ENCODE results near the gene ASMT. TPM values are rescaled to one million over a fixed set of nuclear protein-coding genes. Genes with fewer than 3 reads are reported as not detected.
"Not testable (repeated sequence)": the region's sequence is repeated elsewhere in the genome, so short reads cannot be mapped to it uniquely, and the experiment has no call there.

The ASMT gene
- total RNA-seq, 1 experiment from 2014 or later: not detected

- no peak for DNase-seq (ENCODE audit: low read depth)
These were observed 17.4 kb upstream of the ASMT start for GRCh38 chrX:1597345-1598020.

GRCh38 chrX:1598021-1598875 is 16.6 kb upstream of the ASMT start:
- no peak for DNase-seq (ENCODE audit: low read depth)

- no peak for DNase-seq (ENCODE audit: low read depth)
These were observed 15.7 kb upstream of the ASMT start for GRCh38 chrX:1598876-1599790.

DNA sequence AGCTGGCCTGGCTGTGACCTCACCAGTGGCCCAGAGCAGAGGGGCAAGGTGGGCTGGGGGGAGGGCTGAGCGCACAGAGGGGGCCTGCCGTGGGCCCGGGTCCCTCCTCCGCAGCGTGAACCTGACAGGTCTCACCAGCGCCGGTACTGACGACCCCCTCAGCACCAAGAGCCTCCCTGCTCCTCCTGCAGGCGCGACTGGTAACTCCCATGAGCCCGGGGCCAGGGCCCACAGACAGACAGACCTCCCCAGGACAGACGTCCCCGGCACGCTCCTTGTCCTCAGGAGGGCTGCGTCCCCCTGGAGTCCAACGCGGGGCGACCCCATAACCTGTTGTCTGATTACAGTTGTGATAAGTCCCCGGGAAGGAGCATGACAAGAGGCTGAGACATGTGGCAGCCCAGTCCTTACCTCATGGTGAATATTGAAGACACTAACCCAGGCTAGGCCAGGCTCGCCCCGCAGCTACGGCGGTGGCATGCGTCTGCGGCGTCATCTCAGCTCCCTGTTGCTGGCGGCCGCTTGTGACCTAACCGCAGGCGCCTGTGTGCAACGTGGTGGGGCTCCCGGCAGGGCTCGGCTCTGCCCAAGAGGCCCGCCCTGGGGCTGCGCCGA is 15.0 kb upstream of the ASMT start:
- no peak for DNase-seq (ENCODE audit: low read depth)

- DNase-seq (ENCODE audit: low read depth): no peak
These were observed 14.3 kb upstream of the ASMT start for GRCh38 chrX:1600406-1601050.

DNA sequence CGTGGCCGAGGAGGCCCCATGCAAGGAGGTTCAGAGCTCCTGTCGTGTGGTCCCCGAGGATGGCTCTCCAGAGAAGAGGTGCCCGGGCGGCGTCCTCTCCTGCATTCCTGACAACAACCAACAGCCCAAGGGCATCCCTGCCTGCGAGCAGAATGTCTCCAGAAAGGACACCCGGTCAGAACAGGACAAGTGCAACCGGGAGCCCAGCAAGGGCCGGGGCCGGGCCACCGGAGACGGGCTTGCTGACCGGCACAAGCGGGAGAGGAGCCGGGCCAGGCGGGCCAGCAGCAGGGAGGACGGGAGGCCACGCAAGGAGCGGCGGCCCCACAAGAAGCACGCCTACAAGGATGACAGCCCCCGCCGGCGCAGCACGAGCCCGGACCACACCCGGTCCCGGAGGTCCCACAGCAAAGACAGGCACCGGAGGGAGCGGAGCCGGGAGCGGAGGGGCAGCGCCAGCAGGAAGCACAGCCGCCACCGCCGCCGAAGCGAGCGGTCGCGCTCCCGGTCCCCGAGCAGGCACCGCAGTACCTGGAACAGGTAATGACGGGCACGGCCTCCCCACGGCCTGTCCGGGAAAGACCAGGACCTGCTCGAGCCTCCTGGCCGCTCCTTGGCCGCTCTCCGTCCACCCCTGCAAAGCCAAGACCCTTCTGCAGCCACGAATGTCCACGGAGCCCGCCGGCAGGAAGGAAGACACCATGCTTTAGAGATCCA is 13.7 kb upstream of the ASMT start:
- DNase-seq (ENCODE audit: low read depth): no peak

DNA sequence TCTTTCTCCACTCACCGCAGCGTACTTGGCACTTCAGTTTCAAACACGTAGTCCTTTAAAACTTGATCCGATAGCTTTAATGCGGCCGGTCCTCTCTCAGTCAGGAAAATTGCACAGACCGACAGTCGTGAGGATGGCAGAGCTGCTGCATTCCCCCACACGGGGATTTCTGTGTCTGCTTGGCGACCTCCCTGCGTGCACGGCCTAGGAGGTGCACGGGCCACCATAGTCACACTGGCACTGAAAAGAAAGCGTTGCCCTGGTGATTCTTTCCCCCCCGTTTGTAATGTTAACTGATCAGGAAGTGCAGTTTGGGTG is 13.1 kb upstream of the ASMT start:
- no peak for DNase-seq (ENCODE audit: low read depth)

DNA sequence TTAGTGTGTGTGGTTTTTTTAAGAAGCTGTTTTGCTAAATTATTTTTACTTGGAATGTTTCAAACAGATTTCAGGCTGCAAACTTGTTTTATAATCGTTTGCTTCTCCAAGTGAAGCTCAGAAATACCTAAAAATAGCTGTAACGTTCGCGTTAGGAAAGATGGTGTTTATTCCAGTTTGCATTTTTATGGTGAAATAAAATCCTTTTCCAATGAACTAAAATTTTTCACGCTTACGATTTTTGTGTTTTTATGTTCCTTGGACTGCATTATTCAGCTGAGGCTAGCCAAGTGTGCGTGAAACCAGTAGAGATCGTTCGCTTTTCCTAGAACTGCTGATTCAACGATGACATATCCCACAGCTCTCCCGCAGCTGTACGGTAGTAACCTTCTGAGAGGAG is 12.6 kb upstream of the ASMT start:
- DNase-seq (ENCODE audit: low read depth): no peak

DNA sequence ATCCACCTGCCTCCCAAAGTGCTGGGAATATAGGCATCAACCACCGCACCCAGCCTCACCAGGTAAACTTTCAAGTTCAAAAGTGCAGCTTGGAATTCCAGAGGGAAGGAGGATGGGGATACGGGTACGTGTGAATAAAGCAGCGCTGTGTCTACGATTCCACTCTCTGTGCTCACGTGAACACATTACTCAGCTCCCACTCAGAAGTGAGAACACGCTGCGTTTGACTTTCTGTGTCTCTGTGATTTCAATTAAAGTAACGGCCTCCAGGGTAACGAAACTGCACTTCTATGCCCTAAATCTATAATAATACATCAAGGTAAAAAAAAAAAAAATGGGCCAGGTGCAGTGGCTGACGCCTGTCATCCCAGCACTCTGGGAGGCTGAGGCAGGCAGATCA is 8.4 kb upstream of the ASMT start:
- no peak for DNase-seq (ENCODE audit: low read depth)

GRCh38 chrX:1609311-1609710 is 5.5 kb upstream of the ASMT start:
- no peak for DNase-seq (ENCODE audit: low read depth)

DNA sequence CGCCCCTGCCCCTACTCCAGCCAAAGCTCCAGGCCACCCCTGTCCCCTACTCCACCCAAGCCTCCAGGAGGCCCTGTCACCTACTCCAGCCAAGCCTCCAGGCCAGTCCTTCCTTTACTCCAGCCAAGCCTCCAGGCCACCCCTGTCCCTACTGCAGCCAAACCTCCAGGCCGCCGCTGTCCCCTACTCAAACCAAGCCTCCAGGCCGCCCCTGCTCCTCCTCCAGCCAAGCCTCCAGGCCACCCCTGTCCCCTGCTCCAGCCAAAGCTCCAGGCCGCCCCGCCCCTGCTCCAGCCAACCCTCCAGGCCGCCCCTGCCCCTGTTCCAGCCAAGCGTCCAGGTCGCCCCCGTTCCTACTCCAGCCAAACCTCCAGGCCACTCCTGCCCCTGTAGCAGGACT is 5.1 kb upstream of the ASMT start:
- DNase-seq (ENCODE audit: low read depth): no peak

DNA sequence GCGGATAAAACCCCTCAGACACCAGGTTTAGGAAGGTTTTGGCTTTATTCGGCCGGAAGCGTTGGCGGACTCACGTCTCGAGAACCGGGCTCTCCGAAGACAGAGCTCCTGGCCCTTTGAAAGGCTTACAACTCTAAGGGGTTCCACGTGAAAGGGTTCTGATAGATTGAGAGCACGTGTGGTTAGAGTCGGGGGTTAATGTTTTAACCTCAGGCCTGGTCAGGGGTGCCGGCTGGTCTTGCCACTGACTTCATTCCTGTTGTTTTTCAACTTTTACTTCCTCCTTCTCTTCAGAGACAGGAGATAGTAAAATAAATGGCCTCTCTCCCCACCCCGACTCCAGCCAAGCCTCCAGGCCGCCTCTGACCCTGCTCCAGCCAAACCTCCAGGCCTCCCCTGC is 4.7 kb upstream of the ASMT start:
- no peak for DNase-seq (ENCODE audit: low read depth)

DNA sequence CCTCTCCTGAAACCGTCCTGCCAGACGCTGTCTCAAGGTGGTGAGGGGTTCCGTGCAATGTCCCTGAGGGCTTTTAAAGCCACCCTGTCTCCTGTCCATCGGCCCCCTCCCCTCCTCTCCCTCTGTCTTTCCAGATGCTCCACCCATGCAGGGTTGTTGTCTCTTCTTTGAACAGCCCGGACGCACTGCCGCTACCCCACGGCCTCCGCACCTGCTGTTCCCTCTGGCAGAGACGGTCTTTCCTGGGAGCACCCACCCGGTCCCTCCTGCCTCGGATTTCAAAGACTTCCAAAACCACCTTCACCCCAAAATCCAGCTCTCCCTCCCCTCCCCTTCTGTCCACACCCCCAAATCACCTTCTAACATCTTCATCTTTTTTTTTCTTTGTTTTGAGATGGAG is 4.1 kb upstream of the ASMT start:
- DNase-seq (ENCODE audit: low read depth): no peak

GRCh38 chrX:1612641-1613286 is 2.1 kb upstream of the ASMT start:
- DNase-seq (ENCODE audit: low read depth): no peak

GRCh38 chrX:1618689-1619088 is 3.8 kb downstream of the ASMT start:
- DNase-seq (ENCODE audit: low read depth): peak; percentile 1

DNA sequence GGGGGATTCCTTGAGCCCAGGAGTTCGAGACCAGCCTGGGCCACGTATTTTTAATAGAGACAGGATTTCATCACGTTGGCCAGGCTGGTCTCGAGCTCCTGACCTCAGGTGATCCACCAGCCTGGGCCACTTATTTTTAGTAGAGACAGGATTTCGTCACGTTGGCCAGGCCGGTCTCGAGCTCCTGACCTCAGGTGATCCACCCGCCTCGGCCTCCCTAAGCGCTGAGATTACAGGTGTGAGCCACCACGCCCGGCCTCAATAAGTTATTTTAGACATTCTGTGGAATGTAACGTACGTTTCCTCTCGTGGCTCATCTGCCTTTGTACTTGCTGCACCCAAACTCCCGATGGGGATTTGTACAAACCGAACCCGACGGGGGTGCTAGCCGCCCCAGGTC is 8.8 kb downstream of the ASMT start:
- DNase-seq (ENCODE audit: low read depth): no peak

GRCh38 chrX:1624158-1624860 is 9.4 kb downstream of the ASMT start:
- not testable (repeated sequence) for DNase-seq (ENCODE audit: low read depth)

GRCh38 chrX:1624861-1625215 is 10.0 kb downstream of the ASMT start:
- not testable (repeated sequence) for DNase-seq (ENCODE audit: low read depth)

DNA sequence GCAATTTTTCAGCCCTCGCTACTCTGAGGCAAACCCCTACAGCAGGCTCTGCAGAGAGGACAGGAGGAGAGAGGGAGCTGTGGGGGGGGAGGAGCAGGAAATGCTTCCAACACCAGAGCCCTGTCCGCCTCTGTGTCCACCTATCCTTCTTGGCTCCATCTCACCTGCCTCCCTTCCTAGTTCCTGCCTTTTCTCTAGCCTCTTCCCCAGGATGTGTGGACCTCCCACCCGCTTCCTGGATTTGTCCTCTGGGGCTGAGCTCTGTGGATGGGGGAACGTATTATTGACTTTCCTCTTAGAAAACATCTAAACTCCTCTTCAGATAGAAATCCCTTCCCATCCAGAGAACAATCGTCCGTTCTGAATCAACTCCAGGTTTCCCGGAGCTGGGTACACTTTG is 14.4 kb downstream of the ASMT start:
- no peak for DNase-seq (ENCODE audit: low read depth)

- no peak for DNase-seq (ENCODE audit: low read depth)
These were observed 31.1 kb downstream of the ASMT start for GRCh38 chrX:1646009-1646408.

Data from LHCN-M2 (cell line).